SK-N-MC (cell line): ENCODE data around the gene ZNF91.

Experiments
- EZH2 ChIP-seq: fragments of 200-600 bp; sonication (generic); IDR thresholded peaks from one replicate; pipeline ENCODE4 v1.6.1; 2017; ENCODE audit warnings: antibody characterized with exemption
- FOXP2 ChIP-seq: optimal IDR thresholded peaks from 2 replicates; pipeline ENCODE3; 2011; ENCODE audit warnings: mild to moderate bottlenecking, moderate library complexity; ENCODE audit not compliant: insufficient read depth; ENCODE audit errors: extremely low read length, control extremely low read depth
- POLR2AphosphoS5 ChIP-seq: IDR thresholded peaks from 2 replicates; pipeline ENCODE4 v1.6.1; 2012; ENCODE audit warnings: mild to moderate bottlenecking, low read depth, low read length, borderline replicate concordance

DNA sequence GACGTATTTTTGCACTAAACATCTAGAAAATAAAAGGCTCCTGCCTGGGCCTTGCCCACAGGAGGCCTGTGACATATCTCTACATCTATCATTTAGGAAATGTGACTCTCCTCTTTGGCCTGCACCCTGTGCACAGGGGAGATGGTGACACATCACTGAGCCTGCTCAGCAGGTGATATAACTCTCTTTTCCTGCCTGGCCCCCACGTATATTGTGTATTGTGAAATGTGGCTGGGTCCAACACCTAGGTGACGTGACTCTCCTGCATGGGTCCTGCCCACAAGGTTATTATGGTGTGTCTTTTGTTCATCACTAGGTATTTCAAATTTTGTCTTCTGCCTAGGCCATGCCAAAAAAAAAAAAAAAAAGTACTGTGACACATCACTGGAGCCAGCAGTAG, 83.7 kb downstream of the ZNF91 start:
- TF ChIP-seq EZH2 (no peak), POLR2AphosphoS5 (no peak), FOXP2 (no peak)
